Keratinocyte (primary cell): ENCODE measurements around the gene AIMP1. TPM values are rescaled to one million over a fixed set of nuclear protein-coding genes. Genes with fewer than 3 reads are reported as not detected.

Experiments
- DNase-seq: peaks from one replicate; pipeline ENCODE4 v3.0.0-alpha.2; 2011; ENCODE audit warnings: low read depth, missing footprints, low spot score
- FAIRE-seq: peaks from 2 replicates; lab custom pipeline; 2011; peaks lifted over from hg19 to GRCh38; lab: Jason Lieb, UNC
- H2AFZ ChIP-seq: 2 replicates; pipeline ENCODE4 v1.6.0; 2012; ENCODE audit warnings: low read length, control low read depth, inconsistent platforms; ENCODE audit not compliant: control insufficient read depth
- H3K27ac ChIP-seq: 2 replicates; pipeline ENCODE4 v1.5.1; 2011; ENCODE audit warnings: low read length; ENCODE audit not compliant: control insufficient read depth, insufficient read depth
- H3K27me3 ChIP-seq: 3 replicates; pipeline ENCODE4 v1.6.0; 2011; ENCODE audit warnings: low read length; ENCODE audit not compliant: control insufficient read depth, insufficient read depth; ENCODE audit errors: extremely low read depth
- H3K36me3 ChIP-seq, 2 experiments: 2 replicates in 1 of 2; 3 replicates in 1 of 2; pipeline ENCODE4 v1.5.1; 2011; ENCODE audit warnings: low read length in 2 of 2, mild to moderate bottlenecking in 1 of 2; ENCODE audit not compliant: control insufficient read depth in 2 of 2, insufficient read depth in 2 of 2; ENCODE audit errors: extremely low read depth in 1 of 2
- H3K4me1 ChIP-seq: 3 replicates; pipeline ENCODE4 v1.5.1; 2011; ENCODE audit warnings: low read length; ENCODE audit not compliant: control insufficient read depth, insufficient read depth; ENCODE audit errors: extremely low read depth
- H3K4me2 ChIP-seq: 3 replicates; pipeline ENCODE4 v1.6.0; 2011; ENCODE audit warnings: low read depth, low read length; ENCODE audit not compliant: control insufficient read depth, insufficient read depth; ENCODE audit errors: extremely low read depth
- H3K4me3 ChIP-seq, 3 experiments: fragments of 200-600 bp in 1 of 3; sonication (generic) in 1 of 3; 2 replicates in 2 of 3; 3 replicates in 1 of 3; pipeline ENCODE4 v1.5.1; 2011 to 2016; ENCODE audit warnings: low read length in 3 of 3, mild to moderate bottlenecking in 3 of 3, control low read depth in 2 of 3, inconsistent platforms in 1 of 3, low read depth in 1 of 3, mixed read lengths in 1 of 3, mixed run types in 1 of 3, moderate library complexity in 1 of 3; ENCODE audit not compliant: control insufficient read depth in 2 of 3, insufficient read depth in 2 of 3; ENCODE audit errors: extremely low read depth in 1 of 3
- H3K79me2 ChIP-seq: 2 replicates; pipeline ENCODE4 v1.6.0; 2012; ENCODE audit warnings: low read length; ENCODE audit not compliant: control insufficient read depth, insufficient read depth
- H3K9ac ChIP-seq: 3 replicates; pipeline ENCODE4 v1.6.0; 2011; ENCODE audit warnings: low read length; ENCODE audit not compliant: control insufficient read depth, insufficient read depth; ENCODE audit errors: extremely low read depth
- H3K9me1 ChIP-seq: 3 replicates; pipeline ENCODE4 v1.6.0; 2011; ENCODE audit warnings: low read length; ENCODE audit not compliant: control insufficient read depth, insufficient read depth; ENCODE audit errors: extremely low read depth
- H3K9me3 ChIP-seq: 2 replicates; pipeline ENCODE4 v1.5.1; 2012; ENCODE audit warnings: low read depth, low read length; ENCODE audit not compliant: control insufficient read depth
- H4K20me1 ChIP-seq: 3 replicates; pipeline ENCODE4 v1.6.0; 2011; ENCODE audit warnings: low read length; ENCODE audit not compliant: control insufficient read depth, insufficient read depth; ENCODE audit errors: extremely low read depth
- CTCF ChIP-seq, 3 experiments: IDR thresholded peaks in 1 of 3; conservative IDR thresholded peaks in 1 of 3; optimal IDR thresholded peaks in 1 of 3; 2 replicates in 2 of 3; 3 replicates in 1 of 3; pipeline versions ENCODE3 to v1.5.1; 2011; ENCODE audit warnings: low read length in 3 of 3, mild to moderate bottlenecking in 3 of 3, moderate library complexity in 2 of 3, control low read depth in 1 of 3, inconsistent platforms in 1 of 3; ENCODE audit not compliant: insufficient read depth in 2 of 3; ENCODE audit errors: extremely low read depth in 1 of 3
- EZH2 ChIP-seq: IDR thresholded peaks from one replicate; pipeline ENCODE4 v1.6.1; 2012; ENCODE audit warnings: inconsistent platforms, mild to moderate bottlenecking, low read length, moderate library complexity
- dilution Hi-C: fragments of 300-500 bp; cut with MboI; formaldehyde crosslinking; loops from one replicate; pipeline ENCODE4 v1.7.0; 2020; ENCODE audit warnings: low sequenced_read_pairs; ENCODE audit not compliant: extremely low pct_ligation_motif_present
- polyA plus RNA-seq, 5 experiments: library from polyadenylated mRNA; depleted of rRNA in 3 of 5; stranded (reverse) in 3 of 5; stranded (forward) in 1 of 5; unstranded in 1 of 5; fragments of >200 nt; gene quantifications; 1 replicate in 1 of 5; 2 replicates in 3 of 5; 3 replicates in 1 of 5; pipeline versions ENCODE4 v1.2.1 to v1.2.3, GENCODE V29; 2011 to 2012; ENCODE audit warnings: missing spikeins in 2 of 5, low read depth in 1 of 5, low replicate concordance in 1 of 5

The AIMP1 gene
- polyA plus RNA-seq, 1 donor (not counting 4 experiments of a cell fraction or from before 2014, with no cell fraction given) = 52.9 TPM

GRCh38 chr4:106297245-106298035, 18.9 kb upstream of the AIMP1 start:
- no peaks in the 10 kb centered on the region for H3K4me1 ChIP-seq
- no peaks in the 10 kb centered on the region for H3K9me1 ChIP-seq
- DNase-seq (no peak), FAIRE-seq (no peak)
- H2AFZ ChIP-seq = no peak overlapping the region
- no peak for TF ChIP-seq CTCF (optimal IDR thresholded peaks at IDR 0.05 in 1 of 3, IDR thresholded peaks at IDR 0.05 in 1 of 3, conservative IDR thresholded peaks at IDR 0.05 in 1 of 3; ENCODE audit: extremely low read depth in 1 of 3, insufficient read depth in 2 of 3, low read length in 3 of 3)
- no peak for TF ChIP-seq EZH2
- no peak overlapping the region for H3K4me3 ChIP-seq
- H3K9ac ChIP-seq = no peak overlapping the region
- no peaks in the 10 kb centered on the region for H3K9me3 ChIP-seq
- H4K20me1 ChIP-seq = no peaks in the 10 kb centered on the region
- no peaks in the 10 kb centered on the region for H3K36me3 ChIP-seq
- H3K4me2 ChIP-seq = no peak overlapping the region
- H3K27ac ChIP-seq = no peak overlapping the region
- dilution Hi-C loops = no loop called here
- no peaks in the 10 kb centered on the region for H3K79me2 ChIP-seq
- H3K27me3 ChIP-seq = no peaks in the 10 kb centered on the region

- DNase-seq (no peak), FAIRE-seq (no peak)
- Histone ChIP-seq H3K9ac (no peak overlapping the region), H3K27me3 (no peaks in the 10 kb centered on the region), H3K27ac (no peak overlapping the region), H2AFZ (no peak overlapping the region), H3K4me3 (no peak overlapping the region), H3K79me2 (no peaks in the 10 kb centered on the region), H4K20me1 (no peaks in the 10 kb centered on the region), H3K36me3 (no peaks in the 10 kb centered on the region), H3K9me3 (no peaks in the 10 kb centered on the region), H3K9me1 (no peaks in the 10 kb centered on the region), H3K4me1 (no peaks in the 10 kb centered on the region), H3K4me2 (no peak overlapping the region)
- no peak for TF ChIP-seq CTCF (optimal IDR thresholded peaks at IDR 0.05 in 1 of 3, IDR thresholded peaks at IDR 0.05 in 1 of 3, conservative IDR thresholded peaks at IDR 0.05 in 1 of 3; ENCODE audit: extremely low read depth in 1 of 3, insufficient read depth in 2 of 3, low read length in 3 of 3)
- TF ChIP-seq EZH2 = no peak
- dilution Hi-C loops = no loop called here
Measured at GRCh38 chr4:106299977-106300376, 16.4 kb upstream of the AIMP1 start.
